Central memory CD8-positive, alpha-beta T cell (primary cell): Measurements from ENCODE around the gene PRKCE.

Experiments used
- ATAC-seq: fragments of 150-1000 bp; cut with Tn5 transposase; replicated peaks from 2 replicates; pipeline ENCODE4 v1.10.0; 2022; ENCODE audit warnings: mild to moderate bottlenecking, moderate FRiP score, moderate number of reproducible peaks; ENCODE audit not compliant: poor library complexity, severe bottlenecking; ENCODE audit errors: extremely low read depth
- DNase-seq, 2 donors: peaks; one replicate each; pipeline ENCODE4 v3.0.0; 2021; ENCODE audit warnings: low spot score in 2 of 2
- H3K27ac Mint-ChIP-seq: one replicate; pipeline ENCODE4 v1.8.0; 2022; ENCODE audit warnings: low read depth, mild to moderate bottlenecking, moderate library complexity, mixed read lengths
- H3K27me3 Mint-ChIP-seq: one replicate; pipeline ENCODE4 v1.8.0; 2022; ENCODE audit warnings: mixed read lengths
- H3K36me3 Mint-ChIP-seq: one replicate; pipeline ENCODE4 v1.8.0; 2022; ENCODE audit warnings: mild to moderate bottlenecking, moderate library complexity, mixed read lengths; ENCODE audit not compliant: insufficient read depth
- H3K4me1 Mint-ChIP-seq: one replicate; pipeline ENCODE4 v1.8.0; 2022; ENCODE audit warnings: mixed read lengths
- H3K4me3 Mint-ChIP-seq: one replicate; pipeline ENCODE4 v1.8.0; 2022; ENCODE audit warnings: mild to moderate bottlenecking, moderate library complexity, mixed read lengths
- H3K9me3 Mint-ChIP-seq: one replicate; pipeline ENCODE4 v1.8.0; 2022; ENCODE audit warnings: mixed read lengths

PRKCE gene

GRCh38 chr2:46163098-46163430 is 511.6 kb downstream of the PRKCE start:
- Mint-ChIP-seq H3K27me3 (no peaks in the 10 kb centered on the region), H3K9me3 (no peaks in the 10 kb centered on the region), H3K27ac (no peak overlapping the region), H3K36me3 (peaks cover 5% of the 10 kb centered on the region), H3K4me3 (no peak overlapping the region), H3K4me1 (no peaks in the 10 kb centered on the region)
- no peak for DNase-seq
- ATAC-seq = no peak

GRCh38 chr2:46163804-46164528 is 512.5 kb downstream of the PRKCE start:
- DNase-seq = no peak
- peaks cover 4% of the 10 kb centered on the region for H3K36me3 Mint-ChIP-seq
- no peaks in the 10 kb centered on the region for H3K4me1 Mint-ChIP-seq
- H3K9me3 Mint-ChIP-seq = no peaks in the 10 kb centered on the region
- ATAC-seq = no peak
- peak overlapping the region; percentile 86 for H3K27ac Mint-ChIP-seq
- H3K27me3 Mint-ChIP-seq = no peaks in the 10 kb centered on the region
- H3K4me3 Mint-ChIP-seq = no peak overlapping the region

GRCh38 chr2:46164529-46165301 is 513.2 kb downstream of the PRKCE start:
- Mint-ChIP-seq H3K36me3 (peaks cover 4% of the 10 kb centered on the region), H3K4me1 (no peaks in the 10 kb centered on the region), H3K27me3 (no peaks in the 10 kb centered on the region), H3K9me3 (no peaks in the 10 kb centered on the region), H3K27ac (no peak overlapping the region), H3K4me3 (no peak overlapping the region)
- DNase-seq = no peak
- no peak for ATAC-seq

- H3K27me3 Mint-ChIP-seq = no peaks in the 10 kb centered on the region
- no peaks in the 10 kb centered on the region for H3K9me3 Mint-ChIP-seq
- H3K27ac Mint-ChIP-seq = no peak overlapping the region
- peaks cover 4% of the 10 kb centered on the region for H3K36me3 Mint-ChIP-seq
- no peak overlapping the region for H3K4me3 Mint-ChIP-seq
- H3K4me1 Mint-ChIP-seq = no peaks in the 10 kb centered on the region
- DNase-seq (no peak), ATAC-seq (no peak)
Observed at GRCh38 chr2:46165916-46166315, 514.4 kb downstream of the PRKCE start.

- no peak for ATAC-seq
Observed at GRCh38 chr2:46167406-46167805, 515.9 kb downstream of the PRKCE start.

GRCh38 chr2:46167924-46168323 is 516.4 kb downstream of the PRKCE start:
- H3K4me3 Mint-ChIP-seq = no peak overlapping the region
- ATAC-seq = no peak
- no peak overlapping the region for H3K27ac Mint-ChIP-seq
- H3K36me3 Mint-ChIP-seq = peaks cover 4% of the 10 kb centered on the region
- H3K27me3 Mint-ChIP-seq = no peaks in the 10 kb centered on the region
- no peak for DNase-seq
- no peaks in the 10 kb centered on the region for H3K4me1 Mint-ChIP-seq
- no peaks in the 10 kb centered on the region for H3K9me3 Mint-ChIP-seq

More at GRCh38 chr2:46167406-46167805, 515.9 kb downstream of the PRKCE start:
- Mint-ChIP-seq H3K4me1 (no peaks in the 10 kb centered on the region), H3K27me3 (no peaks in the 10 kb centered on the region), H3K9me3 (no peaks in the 10 kb centered on the region), H3K4me3 (no peak overlapping the region), H3K36me3 (peaks cover 4% of the 10 kb centered on the region), H3K27ac (no peak overlapping the region)
- no peak for DNase-seq

GRCh38 chr2:46169467-46169866 is 518.0 kb downstream of the PRKCE start:
- ATAC-seq (no peak), DNase-seq (no peak)
- H3K27me3 Mint-ChIP-seq = no peaks in the 10 kb centered on the region
- peaks cover 2% of the 10 kb centered on the region for H3K36me3 Mint-ChIP-seq
- H3K4me1 Mint-ChIP-seq = peaks cover 6% of the 10 kb centered on the region
- H3K27ac Mint-ChIP-seq = no peak overlapping the region
- H3K9me3 Mint-ChIP-seq = no peaks in the 10 kb centered on the region
- H3K4me3 Mint-ChIP-seq = no peak overlapping the region

GRCh38 chr2:46170026-46170425 is 518.6 kb downstream of the PRKCE start:
- Mint-ChIP-seq H3K4me3 (no peak overlapping the region), H3K9me3 (no peaks in the 10 kb centered on the region), H3K36me3 (peaks cover 2% of the 10 kb centered on the region), H3K27me3 (no peaks in the 10 kb centered on the region), H3K4me1 (peaks cover 11% of the 10 kb centered on the region), H3K27ac (no peak overlapping the region)
- ATAC-seq (no peak), DNase-seq (no peak)

- no peaks in the 10 kb centered on the region for H3K9me3 Mint-ChIP-seq
- DNase-seq = no peak
- H3K27ac Mint-ChIP-seq = no peak overlapping the region
Observed at GRCh38 chr2:46170611-46171350, 519.3 kb downstream of the PRKCE start.

GRCh38 chr2:46171411-46171953 is 520.0 kb downstream of the PRKCE start:
- H3K36me3 Mint-ChIP-seq = no peaks in the 10 kb centered on the region
- no peak overlapping the region for H3K4me3 Mint-ChIP-seq
- H3K27ac Mint-ChIP-seq = no peak overlapping the region
- peaks cover 14% of the 10 kb centered on the region for H3K4me1 Mint-ChIP-seq
- no peak for DNase-seq
- ATAC-seq = no peak
- no peaks in the 10 kb centered on the region for H3K9me3 Mint-ChIP-seq
- H3K27me3 Mint-ChIP-seq = no peaks in the 10 kb centered on the region

More at GRCh38 chr2:46170611-46171350, 519.3 kb downstream of the PRKCE start:
- Mint-ChIP-seq H3K4me3 (no peak overlapping the region), H3K36me3 (peaks cover 2% of the 10 kb centered on the region), H3K4me1 (peaks cover 14% of the 10 kb centered on the region), H3K27me3 (no peaks in the 10 kb centered on the region)
- no peak for ATAC-seq

GRCh38 chr2:46171996-46172546 is 520.6 kb downstream of the PRKCE start:
- Mint-ChIP-seq H3K9me3 (no peaks in the 10 kb centered on the region), H3K4me3 (no peak overlapping the region), H3K27ac (no peak overlapping the region), H3K4me1 (peaks cover 14% of the 10 kb centered on the region), H3K27me3 (no peaks in the 10 kb centered on the region), H3K36me3 (no peaks in the 10 kb centered on the region)
- no peak for DNase-seq
- ATAC-seq = no peak

GRCh38 chr2:46173030-46173429 is 521.6 kb downstream of the PRKCE start:
- Mint-ChIP-seq H3K27me3 (no peaks in the 10 kb centered on the region), H3K9me3 (no peaks in the 10 kb centered on the region), H3K27ac (no peak overlapping the region), H3K4me1 (peaks cover 20% of the 10 kb centered on the region), H3K36me3 (no peaks in the 10 kb centered on the region), H3K4me3 (no peak overlapping the region)
- no peak for ATAC-seq
- DNase-seq = no peak
